Suppressor macrophage (primary cell): Measurements from ENCODE around the gene KIF23.
A peak's percentile ranks its signal among the peaks of the same experiment; 100 is the strongest.

ENCODE experiments used
- DNase-seq, 4 experiments: peaks; one replicate each; pipeline ENCODE4 v3.0.0-alpha.2; 2020 to 2022

The KIF23 gene

GRCh38 chr15:69468241-69469121 is 54.3 kb downstream of the KIF23 start:
- DNase-seq, result peak in 1 of 4 experiments; percentile 14

DNA sequence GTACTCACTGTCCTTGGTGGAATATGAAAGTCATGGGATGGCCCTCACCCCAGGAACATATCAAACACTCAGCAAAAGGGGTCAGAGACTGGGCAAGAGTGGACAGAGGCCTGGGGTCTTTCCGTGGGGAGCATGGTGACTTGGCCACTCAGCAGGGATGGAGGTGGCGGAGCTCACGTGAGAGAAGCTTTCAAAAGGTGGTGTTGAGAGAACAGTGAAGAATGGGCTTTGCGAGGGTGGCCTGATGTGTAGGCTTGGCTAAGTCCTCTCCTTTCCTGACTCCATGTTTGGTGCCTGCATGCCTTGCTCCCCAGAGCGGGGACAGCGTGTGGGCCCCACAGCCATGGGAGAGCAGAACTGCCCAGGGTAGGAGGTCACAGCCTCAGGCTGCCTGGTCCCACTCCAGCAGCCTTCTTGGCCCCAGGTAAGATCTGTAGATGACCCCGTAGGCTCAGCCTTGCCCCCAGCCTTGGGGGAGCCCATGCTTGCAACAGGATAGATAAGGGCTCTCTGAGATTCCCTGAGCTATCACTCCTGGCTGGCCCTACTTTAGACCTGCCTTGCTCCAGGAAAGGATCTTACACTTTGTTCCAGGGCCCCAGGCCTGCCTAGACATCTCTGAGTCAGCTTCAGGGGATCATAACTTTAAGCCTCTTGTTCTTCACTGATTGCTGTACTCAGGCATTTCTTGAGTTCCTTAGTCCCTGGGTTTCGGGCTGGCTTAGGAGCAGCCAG is 55.5 kb downstream of the KIF23 start:
- DNase-seq, result no peak

GRCh38 chr15:69472046-69472445 is 57.9 kb downstream of the KIF23 start:
- no peak for DNase-seq

- no peak for DNase-seq
Observed at GRCh38 chr15:69472562-69472961, 58.4 kb downstream of the KIF23 start.

GRCh38 chr15:69474291-69474690 is 60.1 kb downstream of the KIF23 start:
- DNase-seq, result peak in 3 of 4 experiments; percentile 31 to 47 (median 32)

GRCh38 chr15:69474846-69475455 is 60.8 kb downstream of the KIF23 start:
- DNase-seq, result no peak

DNA sequence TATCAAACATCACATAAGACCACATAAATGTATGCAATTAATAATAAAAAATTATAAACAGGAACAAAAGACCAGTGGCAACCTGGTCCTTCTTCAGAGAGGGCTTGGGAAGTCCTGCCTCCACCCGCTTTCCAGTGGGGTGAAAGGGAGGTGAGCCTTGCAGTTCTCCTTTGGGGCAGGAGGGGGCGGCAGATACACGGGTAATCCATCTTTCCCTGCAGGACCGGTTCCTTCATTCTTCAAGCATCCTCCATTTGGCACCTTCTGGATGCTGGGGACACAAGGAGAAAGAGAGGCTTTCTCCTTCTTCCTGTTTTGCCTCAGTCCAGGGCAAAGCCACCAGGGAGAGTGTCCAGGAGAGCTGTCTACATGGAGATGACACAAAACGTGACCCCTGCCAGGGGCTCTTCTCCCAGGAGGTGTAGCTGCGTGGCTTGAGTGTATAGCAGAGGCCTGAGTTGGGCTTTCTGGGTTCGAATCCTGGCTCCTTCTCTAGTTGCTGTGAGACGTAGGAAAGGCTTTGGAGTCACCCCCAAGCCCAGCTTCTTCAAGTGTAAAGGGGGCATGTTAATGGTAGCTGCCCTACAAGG is 61.7 kb downstream of the KIF23 start:
- DNase-seq, result peak; percentile 79 to 93 (median 86)

DNA sequence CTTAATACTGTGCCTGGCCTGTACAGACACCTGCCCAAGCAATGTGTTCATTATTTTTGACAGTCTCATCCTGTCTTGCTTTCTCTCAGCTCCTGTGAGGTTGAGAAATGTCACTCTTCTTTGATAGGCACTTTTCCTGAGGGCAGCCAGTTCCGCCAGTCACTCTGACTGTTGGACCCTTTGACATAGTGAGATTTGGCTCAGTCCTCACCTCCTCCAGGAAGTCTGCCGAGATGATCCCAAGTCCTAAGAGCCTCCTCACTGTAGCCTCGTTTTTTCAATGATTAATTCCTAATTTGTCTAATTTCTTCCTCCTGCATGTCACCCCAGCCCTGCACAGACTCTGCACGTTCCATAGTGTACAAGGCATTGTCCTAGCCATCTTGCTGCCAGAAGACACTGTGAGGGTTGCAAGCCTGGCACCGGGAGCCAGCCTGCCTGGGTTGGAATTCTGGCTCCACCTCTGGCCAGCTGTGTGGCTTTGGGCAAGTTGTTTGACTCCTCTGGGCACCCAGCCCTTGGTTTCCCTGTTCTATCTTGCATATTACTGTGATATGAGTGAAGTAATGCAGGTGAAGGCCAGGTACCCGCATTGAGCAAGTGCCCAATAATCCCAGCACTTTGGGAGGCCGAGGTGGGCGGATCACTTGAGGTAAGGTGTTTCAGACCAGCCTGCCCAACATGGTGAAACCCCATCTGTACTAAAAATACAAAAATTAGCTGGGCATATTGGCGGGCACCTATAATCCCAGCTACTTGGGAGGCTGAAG is 62.7 kb downstream of the KIF23 start:
- DNase-seq, result no peak

DNA sequence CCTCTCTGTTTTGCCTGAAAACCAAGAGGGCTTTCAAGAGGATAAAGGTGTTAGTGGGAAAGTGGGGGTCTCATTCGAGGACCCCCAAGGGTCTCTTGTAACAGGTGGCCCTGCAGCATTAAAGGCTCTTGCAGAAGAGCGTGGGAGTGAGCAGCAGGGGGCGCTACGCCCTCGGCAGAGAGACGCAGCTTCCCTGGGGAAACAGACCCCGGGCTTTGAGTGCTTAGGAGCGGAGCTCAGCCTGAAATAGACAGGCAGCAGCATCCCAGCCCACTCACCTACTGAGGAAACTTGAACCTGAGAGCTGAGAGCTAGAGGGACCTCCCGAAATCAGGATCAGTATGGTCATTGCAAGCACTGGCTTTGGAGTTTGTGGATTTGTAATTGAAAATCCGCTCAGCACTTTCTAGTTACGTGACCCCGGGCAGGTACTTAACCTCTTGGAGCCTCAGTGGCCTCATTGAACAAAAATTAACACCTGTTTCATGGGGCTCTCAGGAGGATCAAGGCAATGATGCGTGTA is 64.2 kb downstream of the KIF23 start:
- peak; percentile 59 to 84 (median 71) for DNase-seq

DNA sequence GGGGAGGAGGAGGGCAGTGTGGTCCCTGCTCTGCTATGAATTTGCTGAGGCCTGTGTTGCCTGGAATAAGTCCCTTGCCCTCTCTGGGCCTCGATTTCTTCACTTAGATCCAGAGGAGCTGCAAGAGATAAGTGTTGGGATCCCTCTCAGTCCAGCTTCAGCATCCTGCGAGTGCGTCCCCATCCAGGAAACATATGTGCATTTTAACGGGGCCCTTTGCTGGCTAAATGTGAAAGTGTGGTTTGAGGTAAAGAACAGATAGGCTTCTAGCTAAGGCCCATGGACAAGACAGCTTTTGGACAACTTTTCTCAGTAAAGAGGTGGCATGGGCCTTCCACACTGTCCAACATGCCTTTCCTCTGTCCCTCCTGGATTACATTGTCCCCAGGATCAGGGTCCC is 64.9 kb downstream of the KIF23 start:
- DNase-seq, result no peak

GRCh38 chr15:69479971-69480370 is 65.8 kb downstream of the KIF23 start:
- DNase-seq, result no peak

GRCh38 chr15:69480932-69481331 is 66.8 kb downstream of the KIF23 start:
- peak in 3 of 4 experiments; percentile 15 to 41 (median 25) for DNase-seq

GRCh38 chr15:69482686-69483256 is 68.6 kb downstream of the KIF23 start:
- DNase-seq, result no peak

DNA sequence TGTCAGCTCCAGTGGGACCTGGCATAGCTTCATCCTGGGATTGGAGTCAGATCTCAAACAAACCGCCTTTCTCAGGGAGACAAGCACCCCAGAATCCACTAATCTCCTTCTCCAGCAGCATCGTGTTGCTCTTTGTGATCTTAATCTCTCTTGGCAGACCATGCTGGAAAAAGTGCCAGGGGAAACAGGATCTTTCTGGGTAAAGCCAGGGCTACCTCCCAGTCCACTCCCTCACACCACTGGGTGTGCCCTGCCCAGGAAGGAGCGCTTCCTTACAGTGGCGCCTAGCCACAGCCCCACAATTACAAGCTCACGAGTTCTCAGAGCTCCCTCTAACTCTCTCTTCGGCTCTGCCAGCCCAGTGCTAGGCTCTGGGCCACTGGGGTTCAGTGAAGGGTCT is 70.7 kb downstream of the KIF23 start:
- DNase-seq, result no peak

- DNase-seq, result peak; percentile 35 to 56 (median 39)
Observed at GRCh38 chr15:69486481-69487110, 72.4 kb downstream of the KIF23 start.

DNA sequence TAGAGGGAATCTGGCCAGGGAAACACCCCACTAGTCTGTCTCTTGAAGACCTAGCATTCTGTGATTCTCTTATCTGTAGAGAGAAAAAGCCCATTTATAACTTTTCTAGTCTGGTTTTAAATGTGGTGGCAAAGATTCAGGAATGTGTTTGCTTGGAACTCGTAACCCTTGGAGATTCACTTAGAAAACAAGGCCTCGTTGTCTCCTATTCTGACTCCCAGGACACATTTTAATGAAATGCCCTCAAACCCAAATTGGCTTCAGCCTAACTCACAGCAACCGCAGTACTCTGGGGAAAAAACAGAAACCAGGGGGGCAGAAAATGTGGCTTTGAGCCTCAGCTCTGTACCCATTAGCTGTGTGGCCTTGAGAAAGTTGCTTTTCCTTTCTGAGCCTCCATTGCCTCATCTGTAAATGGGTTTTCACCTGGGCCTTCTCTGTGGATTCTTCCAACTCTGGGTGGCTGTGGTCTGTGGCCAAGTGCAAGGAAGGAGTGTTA is 75.0 kb downstream of the KIF23 start:
- no peak for DNase-seq

GRCh38 chr15:69490356-69491037 is 76.3 kb downstream of the KIF23 start:
- no peak for DNase-seq

GRCh38 chr15:69491038-69491505 is 76.9 kb downstream of the KIF23 start:
- DNase-seq, result no peak

DNA sequence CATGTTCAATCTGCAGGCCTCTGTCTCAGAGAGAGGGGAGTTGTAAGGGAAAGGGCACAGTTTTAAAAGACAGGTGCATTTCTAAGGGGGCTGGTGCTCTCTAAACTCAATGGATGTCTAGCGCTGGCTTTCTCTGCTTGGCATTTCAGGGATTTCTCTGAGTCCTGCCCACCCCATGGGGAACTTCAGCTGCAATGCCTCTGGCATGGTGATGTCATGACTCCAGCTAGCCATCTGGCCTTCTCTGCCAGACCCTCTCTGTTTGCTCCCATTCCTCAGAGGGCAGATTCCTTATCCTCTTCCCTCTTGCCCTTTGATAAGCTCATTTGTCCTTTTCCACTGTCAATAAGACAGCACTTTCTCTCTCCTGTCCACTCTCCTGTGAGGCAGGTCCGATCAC is 79.3 kb downstream of the KIF23 start:
- no peak for DNase-seq

GRCh38 chr15:69496001-69496400 is 81.9 kb downstream of the KIF23 start:
- DNase-seq, result no peak
